GM23338 (cell line): ENCODE data around the gene SLC2A1. TPM values are rescaled to one million over a fixed set of nuclear protein-coding genes. Genes with fewer than 3 reads are reported as not detected.

Source experiments
- ATAC-seq: fragments of 200-7000 bp; cut with Tn5 transposase; 3 replicates; pipeline ENCODE4 v1.9.1; 2020
- DNase-seq: peaks from one replicate; pipeline ENCODE4 v3.0.0-alpha.2; 2015; ENCODE audit warnings: low spot score
- H2AFZ ChIP-seq: fragments of 200-600 bp; sonication (generic); 2 replicates; pipeline ENCODE4 v1.8.0; 2016; ENCODE audit warnings: antibody characterized with exemption, mild to moderate bottlenecking, moderate library complexity
- H3F3A ChIP-seq: fragments of 200-600 bp; sonication (generic); replicated peaks from 2 replicates; pipeline ENCODE4 v1.8.0; 2017; ENCODE audit warnings: antibody characterized with exemption, mixed run types, low read depth
- H3K27ac ChIP-seq: fragments of 200-600 bp; sonication (generic); 2 replicates; pipeline ENCODE4 v1.6.1; 2016; ENCODE audit warnings: low read depth
- H3K27me3 ChIP-seq: fragments of 200-600 bp; sonication (generic); 2 replicates; pipeline ENCODE4 v1.8.0; 2016; ENCODE audit warnings: mild to moderate bottlenecking, mixed run types, moderate library complexity; ENCODE audit not compliant: insufficient read depth
- H3K36me3 ChIP-seq: fragments of 200-600 bp; sonication (generic); 2 replicates; pipeline ENCODE4 v1.8.0; 2016; ENCODE audit warnings: mild to moderate bottlenecking; ENCODE audit not compliant: insufficient read depth
- H3K4me1 ChIP-seq: fragments of 200-600 bp; sonication (generic); 2 replicates; pipeline ENCODE4 v1.8.0; 2016; ENCODE audit warnings: mild to moderate bottlenecking, moderate library complexity; ENCODE audit not compliant: insufficient read depth
- H3K4me2 ChIP-seq: fragments of 200-600 bp; sonication (generic); 2 replicates; pipeline ENCODE4 v1.7.1; 2017; ENCODE audit warnings: mixed run types
- H3K4me3 ChIP-seq: fragments of 200-600 bp; sonication (generic); 2 replicates; pipeline ENCODE4 v1.6.1; 2016; ENCODE audit warnings: mixed run types
- H3K79me2 ChIP-seq: fragments of 200-600 bp; sonication (generic); replicated peaks from 2 replicates; pipeline ENCODE4 v1.8.0; 2017; ENCODE audit warnings: mild to moderate bottlenecking; ENCODE audit not compliant: insufficient read depth
- H3K9me2 ChIP-seq: fragments of 200-600 bp; sonication (generic); 2 replicates; pipeline ENCODE4 v1.8.0; 2017; ENCODE audit not compliant: insufficient read depth
- H4K20me1 ChIP-seq: fragments of 200-600 bp; sonication (generic); replicated peaks from 2 replicates; pipeline ENCODE4 v1.8.0; 2017; ENCODE audit warnings: mild to moderate bottlenecking; ENCODE audit not compliant: insufficient read depth
- H3K27ac Mint-ChIP-seq: 2 replicates; pipeline ENCODE4 v1.8.0; 2020; ENCODE audit warnings: inconsistent platforms, mild to moderate bottlenecking, moderate library complexity, mixed read lengths
- H3K27me3 Mint-ChIP-seq: 3 replicates; pipeline ENCODE4 v1.8.0; 2022; ENCODE audit warnings: low read depth, mild to moderate bottlenecking, moderate library complexity, mixed read lengths, inconsistent platforms; ENCODE audit not compliant: insufficient read depth, poor library complexity
- H3K36me3 Mint-ChIP-seq: 3 replicates; pipeline ENCODE4 v1.8.0; 2021; ENCODE audit warnings: low read depth, mild to moderate bottlenecking, inconsistent platforms, moderate library complexity, mixed read lengths
- H3K4me1 Mint-ChIP-seq: 3 replicates; pipeline ENCODE4 v1.8.0; 2020; ENCODE audit warnings: mild to moderate bottlenecking, inconsistent platforms, mixed read lengths
- H3K4me3 Mint-ChIP-seq: 3 replicates; pipeline ENCODE4 v1.8.0; 2021; ENCODE audit warnings: moderate library complexity, mild to moderate bottlenecking, inconsistent platforms, mixed read lengths
- H3K9me3 Mint-ChIP-seq: 3 replicates; pipeline ENCODE4 v1.8.0; 2020; ENCODE audit warnings: moderate library complexity, mild to moderate bottlenecking, inconsistent platforms, mixed read lengths
- CREB1 ChIP-seq: fragments of 250-450 bp; sonication (Bioruptor Pico); IDR thresholded peaks from 2 replicates; pipeline ENCODE4 v1.5.0; 2020; ENCODE audit warnings: low read depth, mild to moderate bottlenecking, moderate library complexity
- EZH2 ChIP-seq: fragments of 200-600 bp; sonication (generic); IDR thresholded peaks from one replicate; pipeline ENCODE4 v1.8.0; 2017; ENCODE audit warnings: antibody characterized with exemption, mild to moderate bottlenecking, low read depth; ENCODE audit not compliant: unreplicated experiment
- EZH2phosphoT487 ChIP-seq: fragments of 200-600 bp; sonication (generic); IDR thresholded peaks from one replicate; pipeline ENCODE4 v1.8.1; 2018; ENCODE audit warnings: antibody characterized with exemption; ENCODE audit not compliant: unreplicated experiment
- JUNB ChIP-seq: IDR thresholded peaks from one replicate; pipeline ENCODE4 v1.6.1; 2016; ENCODE audit warnings: antibody characterized with exemption; ENCODE audit not compliant: unreplicated experiment
- NANOG ChIP-seq: IDR thresholded peaks from 2 replicates; pipeline ENCODE4 v1.6.1; 2016; ENCODE audit warnings: antibody characterized with exemption, borderline replicate concordance
- POLR2AphosphoS5 ChIP-seq: IDR thresholded peaks from 2 replicates; pipeline ENCODE4 v1.6.1; 2016; ENCODE audit warnings: antibody characterized with exemption, low read depth
- STAT1 ChIP-seq: IDR thresholded peaks from one replicate; pipeline ENCODE4 v1.6.1; 2016; ENCODE audit warnings: antibody characterized with exemption; ENCODE audit not compliant: unreplicated experiment
- ZNF114 ChIP-seq: fragments of 250-450 bp; sonication (Bioruptor Pico); IDR thresholded peaks from 2 replicates; pipeline ENCODE4 v1.5.0; 2020; ENCODE audit warnings: mild to moderate bottlenecking, moderate library complexity
- ZNF331 ChIP-seq: fragments of 250-450 bp; sonication (Bioruptor Pico); IDR thresholded peaks from 2 replicates; pipeline ENCODE4 v1.5.0; 2020; ENCODE audit warnings: low read depth, mild to moderate bottlenecking, moderate library complexity
- polyA plus RNA-seq: library from polyadenylated mRNA; unstranded; fragments of >200 nt; fragmentation: Nextera tagmentation; extraction: Ambion mirVana; gene quantifications from 2 replicates; pipeline ENCODE4 v1.2.1, GENCODE V29; 2016
- total RNA-seq: library from RNA; depleted of rRNA; stranded (reverse); fragments of >200 nt; shearing (Covaris generic); gene quantifications from 2 replicates; pipeline ENCODE4 v1.2.3, GENCODE V29; 2014
- TF ChIP-seq, protein P1 (sequence below): IDR thresholded peaks from 2 replicates; pipeline ENCODE4 v1.6.1; 2016; ENCODE audit warnings: antibody characterized with exemption
- TF ChIP-seq, protein P2 (sequence below): IDR thresholded peaks from one replicate; pipeline ENCODE4 v1.6.1; 2018; ENCODE audit warnings: antibody characterized with exemption; ENCODE audit not compliant: unreplicated experiment
- TF ChIP-seq, protein P3 (sequence below): fragments of 250-450 bp; sonication (Bioruptor Pico); IDR thresholded peaks from 2 replicates; pipeline ENCODE4 v1.5.0; 2020; ENCODE audit warnings: mild to moderate bottlenecking, moderate library complexity
- TF ChIP-seq, protein P4 (sequence below), 2 experiments: fragments of 200-600 bp in 1 of 2; sonication (generic) in 1 of 2; conservative IDR thresholded peaks; 2 replicates each; pipeline versions ENCODE4 v1.5.1 to v1.6.1; 2016 to 2017; ENCODE audit warnings: antibody characterized with exemption in 2 of 2, low read depth in 2 of 2, mild to moderate bottlenecking in 2 of 2, moderate library complexity in 1 of 2

The SLC2A1 gene
- total and polyA plus RNA-seq, 2 experiments from 2014 or later: 66.1 to 305 TPM

DNA sequence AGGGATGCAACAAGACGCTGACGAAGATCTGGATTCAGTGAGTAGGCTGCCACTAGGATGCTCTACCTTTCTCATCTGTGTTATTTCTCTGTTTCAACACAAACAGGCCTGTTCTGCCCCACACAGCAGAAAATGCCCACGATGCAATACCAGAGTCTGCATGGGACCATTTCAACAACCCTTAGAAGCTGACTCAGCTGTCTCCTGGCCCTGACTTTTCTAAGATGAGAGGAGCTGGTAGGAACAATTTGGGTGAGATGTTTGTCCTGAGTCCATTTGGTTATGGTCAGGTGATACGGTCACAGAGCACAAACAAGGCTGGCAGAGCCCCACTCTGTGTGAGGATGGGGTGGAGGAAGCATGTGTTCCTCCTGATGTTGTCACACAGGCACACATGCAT, 11.5 kb upstream of the SLC2A1 start:
- Mint-ChIP-seq H3K27me3 (peaks cover 7% of the 10 kb centered on the region), H3K9me3 (no peaks in the 10 kb centered on the region; the same call in 2 of the 3 replicates), H3K36me3 (peaks cover 39% of the 10 kb centered on the region), H3K4me3 (no peak overlapping the region), H3K27ac (peak overlapping the region; percentile 88; the same call in 1 of the 2 replicates), H3K4me1 (peaks cover 17% of the 10 kb centered on the region)
- no peak overlapping the region for H2AFZ ChIP-seq
- H3K36me3 ChIP-seq: no peaks in the 10 kb centered on the region
- H3K79me2 ChIP-seq: peaks cover 9% of the 10 kb centered on the region
- H3K4me3 ChIP-seq: no peak overlapping the region
- no peak for DNase-seq
- no peak for TF ChIP-seq EZH2
- TF ChIP-seq ZNF331 (CRISPR knock-in tag): no peak
- TF ChIP-seq NANOG: no peak
- TF ChIP-seq, protein P1, sequence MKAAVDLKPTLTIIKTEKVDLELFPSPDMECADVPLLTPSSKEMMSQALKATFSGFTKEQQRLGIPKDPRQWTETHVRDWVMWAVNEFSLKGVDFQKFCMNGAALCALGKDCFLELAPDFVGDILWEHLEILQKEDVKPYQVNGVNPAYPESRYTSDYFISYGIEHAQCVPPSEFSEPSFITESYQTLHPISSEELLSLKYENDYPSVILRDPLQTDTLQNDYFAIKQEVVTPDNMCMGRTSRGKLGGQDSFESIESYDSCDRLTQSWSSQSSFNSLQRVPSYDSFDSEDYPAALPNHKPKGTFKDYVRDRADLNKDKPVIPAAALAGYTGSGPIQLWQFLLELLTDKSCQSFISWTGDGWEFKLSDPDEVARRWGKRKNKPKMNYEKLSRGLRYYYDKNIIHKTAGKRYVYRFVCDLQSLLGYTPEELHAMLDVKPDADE: no peak
- TF ChIP-seq JUNB: no peak
- TF ChIP-seq, protein P2, sequence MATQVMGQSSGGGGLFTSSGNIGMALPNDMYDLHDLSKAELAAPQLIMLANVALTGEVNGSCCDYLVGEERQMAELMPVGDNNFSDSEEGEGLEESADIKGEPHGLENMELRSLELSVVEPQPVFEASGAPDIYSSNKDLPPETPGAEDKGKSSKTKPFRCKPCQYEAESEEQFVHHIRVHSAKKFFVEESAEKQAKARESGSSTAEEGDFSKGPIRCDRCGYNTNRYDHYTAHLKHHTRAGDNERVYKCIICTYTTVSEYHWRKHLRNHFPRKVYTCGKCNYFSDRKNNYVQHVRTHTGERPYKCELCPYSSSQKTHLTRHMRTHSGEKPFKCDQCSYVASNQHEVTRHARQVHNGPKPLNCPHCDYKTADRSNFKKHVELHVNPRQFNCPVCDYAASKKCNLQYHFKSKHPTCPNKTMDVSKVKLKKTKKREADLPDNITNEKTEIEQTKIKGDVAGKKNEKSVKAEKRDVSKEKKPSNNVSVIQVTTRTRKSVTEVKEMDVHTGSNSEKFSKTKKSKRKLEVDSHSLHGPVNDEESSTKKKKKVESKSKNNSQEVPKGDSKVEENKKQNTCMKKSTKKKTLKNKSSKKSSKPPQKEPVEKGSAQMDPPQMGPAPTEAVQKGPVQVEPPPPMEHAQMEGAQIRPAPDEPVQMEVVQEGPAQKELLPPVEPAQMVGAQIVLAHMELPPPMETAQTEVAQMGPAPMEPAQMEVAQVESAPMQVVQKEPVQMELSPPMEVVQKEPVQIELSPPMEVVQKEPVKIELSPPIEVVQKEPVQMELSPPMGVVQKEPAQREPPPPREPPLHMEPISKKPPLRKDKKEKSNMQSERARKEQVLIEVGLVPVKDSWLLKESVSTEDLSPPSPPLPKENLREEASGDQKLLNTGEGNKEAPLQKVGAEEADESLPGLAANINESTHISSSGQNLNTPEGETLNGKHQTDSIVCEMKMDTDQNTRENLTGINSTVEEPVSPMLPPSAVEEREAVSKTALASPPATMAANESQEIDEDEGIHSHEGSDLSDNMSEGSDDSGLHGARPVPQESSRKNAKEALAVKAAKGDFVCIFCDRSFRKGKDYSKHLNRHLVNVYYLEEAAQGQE: no peak
- no peak for TF ChIP-seq ZNF114 (CRISPR knock-in tag)
- TF ChIP-seq, protein P3, sequence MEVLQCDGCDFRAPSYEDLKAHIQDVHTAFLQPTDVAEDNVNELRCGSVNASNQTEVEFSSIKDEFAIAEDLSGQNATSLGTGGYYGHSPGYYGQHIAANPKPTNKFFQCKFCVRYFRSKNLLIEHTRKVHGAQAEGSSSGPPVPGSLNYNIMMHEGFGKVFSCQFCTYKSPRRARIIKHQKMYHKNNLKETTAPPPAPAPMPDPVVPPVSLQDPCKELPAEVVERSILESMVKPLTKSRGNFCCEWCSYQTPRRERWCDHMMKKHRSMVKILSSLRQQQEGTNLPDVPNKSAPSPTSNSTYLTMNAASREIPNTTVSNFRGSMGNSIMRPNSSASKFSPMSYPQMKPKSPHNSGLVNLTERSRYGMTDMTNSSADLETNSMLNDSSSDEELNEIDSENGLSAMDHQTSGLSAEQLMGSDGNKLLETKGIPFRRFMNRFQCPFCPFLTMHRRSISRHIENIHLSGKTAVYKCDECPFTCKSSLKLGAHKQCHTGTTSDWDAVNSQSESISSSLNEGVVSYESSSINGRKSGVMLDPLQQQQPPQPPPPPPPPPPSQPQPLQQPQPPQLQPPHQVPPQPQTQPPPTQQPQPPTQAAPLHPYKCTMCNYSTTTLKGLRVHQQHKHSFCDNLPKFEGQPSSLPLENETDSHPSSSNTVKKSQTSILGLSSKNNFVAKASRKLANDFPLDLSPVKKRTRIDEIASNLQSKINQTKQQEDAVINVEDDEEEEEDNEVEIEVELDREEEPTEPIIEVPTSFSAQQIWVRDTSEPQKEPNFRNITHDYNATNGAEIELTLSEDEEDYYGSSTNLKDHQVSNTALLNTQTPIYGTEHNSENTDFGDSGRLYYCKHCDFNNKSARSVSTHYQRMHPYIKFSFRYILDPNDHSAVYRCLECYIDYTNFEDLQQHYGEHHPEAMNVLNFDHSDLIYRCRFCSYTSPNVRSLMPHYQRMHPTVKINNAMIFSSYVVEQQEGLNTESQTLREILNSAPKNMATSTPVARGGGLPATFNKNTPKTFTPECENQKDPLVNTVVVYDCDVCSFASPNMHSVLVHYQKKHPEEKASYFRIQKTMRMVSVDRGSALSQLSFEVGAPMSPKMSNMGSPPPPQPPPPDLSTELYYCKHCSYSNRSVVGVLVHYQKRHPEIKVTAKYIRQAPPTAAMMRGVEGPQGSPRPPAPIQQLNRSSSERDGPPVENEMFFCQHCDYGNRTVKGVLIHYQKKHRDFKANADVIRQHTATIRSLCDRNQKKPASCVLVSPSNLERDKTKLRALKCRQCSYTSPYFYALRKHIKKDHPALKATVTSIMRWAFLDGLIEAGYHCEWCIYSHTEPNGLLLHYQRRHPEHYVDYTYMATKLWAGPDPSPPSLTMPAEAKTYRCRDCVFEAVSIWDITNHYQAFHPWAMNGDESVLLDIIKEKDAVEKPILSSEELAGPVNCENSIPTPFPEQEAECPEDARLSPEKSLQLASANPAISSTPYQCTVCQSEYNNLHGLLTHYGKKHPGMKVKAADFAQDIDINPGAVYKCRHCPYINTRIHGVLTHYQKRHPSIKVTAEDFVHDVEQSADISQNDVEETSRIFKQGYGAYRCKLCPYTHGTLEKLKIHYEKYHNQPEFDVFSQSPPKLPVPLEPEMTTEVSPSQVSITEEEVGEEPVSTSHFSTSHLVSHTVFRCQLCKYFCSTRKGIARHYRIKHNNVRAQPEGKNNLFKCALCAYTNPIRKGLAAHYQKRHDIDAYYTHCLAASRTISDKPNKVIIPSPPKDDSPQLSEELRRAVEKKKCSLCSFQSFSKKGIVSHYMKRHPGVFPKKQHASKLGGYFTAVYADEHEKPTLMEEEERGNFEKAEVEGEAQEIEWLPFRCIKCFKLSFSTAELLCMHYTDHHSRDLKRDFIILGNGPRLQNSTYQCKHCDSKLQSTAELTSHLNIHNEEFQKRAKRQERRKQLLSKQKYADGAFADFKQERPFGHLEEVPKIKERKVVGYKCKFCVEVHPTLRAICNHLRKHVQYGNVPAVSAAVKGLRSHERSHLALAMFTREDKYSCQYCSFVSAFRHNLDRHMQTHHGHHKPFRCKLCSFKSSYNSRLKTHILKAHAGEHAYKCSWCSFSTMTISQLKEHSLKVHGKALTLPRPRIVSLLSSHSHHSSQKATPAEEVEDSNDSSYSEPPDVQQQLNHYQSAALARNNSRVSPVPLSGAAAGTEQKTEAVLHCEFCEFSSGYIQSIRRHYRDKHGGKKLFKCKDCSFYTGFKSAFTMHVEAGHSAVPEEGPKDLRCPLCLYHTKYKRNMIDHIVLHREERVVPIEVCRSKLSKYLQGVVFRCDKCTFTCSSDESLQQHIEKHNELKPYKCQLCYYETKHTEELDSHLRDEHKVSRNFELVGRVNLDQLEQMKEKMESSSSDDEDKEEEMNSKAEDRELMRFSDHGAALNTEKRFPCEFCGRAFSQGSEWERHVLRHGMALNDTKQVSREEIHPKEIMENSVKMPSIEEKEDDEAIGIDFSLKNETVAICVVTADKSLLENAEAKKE (CRISPR knock-in tag): no peak
- no peak for TF ChIP-seq STAT1
- TF ChIP-seq POLR2AphosphoS5: no peak
- no peak for TF ChIP-seq CREB1 (CRISPR knock-in tag)
- no peak for TF ChIP-seq EZH2phosphoT487
- TF ChIP-seq, protein P4, sequence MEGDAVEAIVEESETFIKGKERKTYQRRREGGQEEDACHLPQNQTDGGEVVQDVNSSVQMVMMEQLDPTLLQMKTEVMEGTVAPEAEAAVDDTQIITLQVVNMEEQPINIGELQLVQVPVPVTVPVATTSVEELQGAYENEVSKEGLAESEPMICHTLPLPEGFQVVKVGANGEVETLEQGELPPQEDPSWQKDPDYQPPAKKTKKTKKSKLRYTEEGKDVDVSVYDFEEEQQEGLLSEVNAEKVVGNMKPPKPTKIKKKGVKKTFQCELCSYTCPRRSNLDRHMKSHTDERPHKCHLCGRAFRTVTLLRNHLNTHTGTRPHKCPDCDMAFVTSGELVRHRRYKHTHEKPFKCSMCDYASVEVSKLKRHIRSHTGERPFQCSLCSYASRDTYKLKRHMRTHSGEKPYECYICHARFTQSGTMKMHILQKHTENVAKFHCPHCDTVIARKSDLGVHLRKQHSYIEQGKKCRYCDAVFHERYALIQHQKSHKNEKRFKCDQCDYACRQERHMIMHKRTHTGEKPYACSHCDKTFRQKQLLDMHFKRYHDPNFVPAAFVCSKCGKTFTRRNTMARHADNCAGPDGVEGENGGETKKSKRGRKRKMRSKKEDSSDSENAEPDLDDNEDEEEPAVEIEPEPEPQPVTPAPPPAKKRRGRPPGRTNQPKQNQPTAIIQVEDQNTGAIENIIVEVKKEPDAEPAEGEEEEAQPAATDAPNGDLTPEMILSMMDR (conservative IDR thresholded peaks at IDR 0.05; ENCODE audit: low read depth in 2 of 2): no peak
- no peak overlapping the region for H3K4me2 ChIP-seq
- H3F3A ChIP-seq: 0 out of 2 replicates have a peak, but pooled peaks cover 3% of the 10 kb centered on the region
- peaks cover 8% of the 10 kb centered on the region; the same call in 1 of the 2 replicates for H3K4me1 ChIP-seq
- no peak overlapping the region for H3K27ac ChIP-seq
- no peaks in the 10 kb centered on the region for H3K27me3 ChIP-seq
- H4K20me1 ChIP-seq: no peaks in the 10 kb centered on the region
- H3K9me2 ChIP-seq: no peaks in the 10 kb centered on the region
- ATAC-seq: no peak
